ENCODE measurements around the gene POLR1C.
"Not testable (repeated sequence)": the region's sequence is repeated elsewhere in the genome, so short reads cannot be mapped to it uniquely, and the experiment has no call there.

Gene POLR1C

GRCh38 chr6:43511824-43512415 is 5.0 kb upstream of the POLR1C start:
- DNase-seq, result no peak

- no peak for DNase-seq
Measured at GRCh38 chr6:43515808-43516207, 1.1 kb upstream of the POLR1C start.

- no peak for DNase-seq
Measured at GRCh38 chr6:43516367-43516696, 557 bp upstream of the POLR1C start.

GRCh38 chr6:43517505-43518357 is 842 bp downstream of the POLR1C start:
- DNase-seq, result no peak

GRCh38 chr6:43520097-43520496 is 3.2 kb downstream of the POLR1C start:
- DNase-seq, result no peak

DNA sequence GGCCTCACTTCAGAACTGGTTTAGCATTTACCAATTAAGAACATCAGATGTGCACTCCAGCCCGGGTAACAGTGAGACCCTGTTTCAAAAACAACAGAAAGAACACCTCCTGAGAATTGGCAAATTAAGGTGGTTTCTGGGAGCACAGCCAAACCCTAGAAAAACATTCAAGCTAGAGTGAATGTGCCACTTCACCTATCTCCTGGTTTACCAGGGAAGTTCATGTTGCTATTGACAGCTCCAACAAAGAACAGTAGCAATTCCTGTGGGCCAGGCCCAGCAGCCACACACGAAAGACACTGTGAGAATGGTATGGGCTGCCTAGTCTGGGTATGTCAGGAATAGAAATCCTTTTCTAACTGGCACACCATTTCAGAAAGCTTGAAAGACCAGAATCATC is 4.9 kb downstream of the POLR1C start:
- DNase-seq, result no peak

DNA sequence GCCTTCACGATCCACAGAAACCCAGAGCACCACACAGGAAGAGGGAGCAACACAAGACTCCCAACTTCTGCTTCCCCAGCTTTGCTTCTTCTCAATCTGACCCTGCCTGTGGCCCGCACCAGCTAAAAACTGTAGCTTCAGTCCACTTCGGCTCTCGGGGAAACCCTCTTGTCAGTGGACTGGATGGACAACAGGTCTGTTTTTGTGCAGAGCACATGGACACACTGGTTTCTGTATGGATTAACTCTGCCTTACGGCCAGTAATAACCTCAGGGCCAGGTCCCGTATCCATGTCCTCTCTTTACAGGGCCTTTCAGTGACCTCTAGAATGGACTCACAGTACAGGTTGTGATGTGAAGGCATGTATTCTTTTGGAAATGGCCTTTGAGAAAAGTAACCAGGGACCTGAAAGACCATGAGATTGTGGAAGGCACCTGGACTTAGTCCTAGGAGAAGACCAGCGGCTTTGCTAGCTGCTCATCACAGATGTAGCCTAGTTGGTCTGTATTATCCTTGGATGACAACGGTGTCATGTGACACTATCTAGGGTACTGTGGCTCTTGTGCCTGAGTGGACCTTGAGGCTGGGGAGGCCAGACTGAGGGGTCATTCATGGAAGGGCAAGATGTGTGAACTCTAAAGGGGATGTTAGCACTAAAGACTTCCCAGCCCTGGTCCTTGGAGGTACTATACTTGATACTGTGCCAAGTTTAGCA is 5.8 kb downstream of the POLR1C start:
- DNase-seq, result no peak

- DNase-seq, result no peak
Measured at GRCh38 chr6:43523284-43523683, 6.4 kb downstream of the POLR1C start.

GRCh38 chr6:43524483-43524961 is 7.6 kb downstream of the POLR1C start:
- no peak for DNase-seq

GRCh38 chr6:43532201-43532600 is 15.3 kb downstream of the POLR1C start:
- DNase-seq, result no peak

- not testable (repeated sequence) for DNase-seq
Measured at GRCh38 chr6:43538986-43539385, 22.1 kb downstream of the POLR1C start.

GRCh38 chr6:43539409-43539808 is 22.5 kb downstream of the POLR1C start:
- not testable (repeated sequence) for DNase-seq

DNA sequence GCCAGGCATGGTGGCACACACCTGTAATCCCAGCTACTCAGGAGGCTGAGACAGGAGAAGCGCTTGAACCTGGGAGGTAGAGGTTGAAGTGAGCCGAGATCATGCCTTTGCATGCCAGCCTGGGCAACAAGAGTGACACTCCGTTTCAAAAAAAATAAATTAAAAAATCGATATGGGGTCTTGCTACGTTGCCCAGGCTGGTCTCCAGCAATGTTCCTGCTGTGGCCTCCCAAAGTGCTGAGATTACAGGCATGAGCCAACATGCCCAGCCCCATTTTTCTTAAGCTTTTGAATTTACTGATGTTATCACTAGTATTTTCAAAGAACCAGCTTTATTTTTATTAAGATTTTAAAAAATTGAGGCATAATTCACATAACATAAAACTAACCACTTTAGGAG is 23.6 kb downstream of the POLR1C start:
- DNase-seq, result no peak

- DNase-seq, result no peak
Measured at GRCh38 chr6:43541774-43542471, 25.0 kb downstream of the POLR1C start.

GRCh38 chr6:43544461-43544860 is 27.6 kb downstream of the POLR1C start:
- DNase-seq, result no peak

DNA sequence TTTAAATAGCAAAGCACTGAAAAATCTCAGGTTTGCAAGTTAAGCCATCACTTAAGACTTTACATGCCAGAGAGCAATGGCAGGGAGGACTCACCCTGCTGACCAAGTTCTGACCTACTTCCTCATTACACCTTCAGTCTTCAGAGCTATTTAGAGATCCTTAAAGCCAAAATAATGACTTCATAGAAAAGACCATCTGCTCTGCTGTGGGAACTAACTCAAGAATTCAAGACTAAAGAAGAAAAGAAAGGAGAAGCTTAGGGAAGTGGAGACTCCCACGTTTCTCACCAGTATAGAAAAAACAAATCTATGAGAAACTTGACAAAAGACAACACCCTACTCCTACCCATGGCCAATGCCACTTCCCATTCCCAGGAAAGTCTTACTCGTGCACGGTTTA is 30.3 kb downstream of the POLR1C start:
- DNase-seq, result no peak

DNA sequence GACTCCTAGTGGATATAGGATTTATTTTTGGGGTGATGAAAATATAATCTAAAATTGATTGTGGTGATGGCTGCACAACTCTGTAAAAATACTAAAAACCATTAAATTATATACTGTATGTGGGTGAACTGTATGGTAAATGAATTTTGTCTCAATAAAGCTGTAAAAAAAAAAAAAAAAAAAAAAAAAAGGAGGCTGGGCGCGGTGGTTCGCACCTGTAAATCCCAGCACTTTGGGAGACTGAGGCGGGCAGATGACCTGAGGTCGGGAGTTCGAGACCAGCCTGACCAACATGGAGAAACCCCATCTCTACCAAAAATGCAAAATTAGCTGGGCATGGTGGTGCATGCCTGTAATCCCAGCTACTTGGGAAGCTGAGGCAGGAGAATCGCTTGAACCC is 40.7 kb downstream of the POLR1C start:
- DNase-seq, result not testable (repeated sequence)

DNA sequence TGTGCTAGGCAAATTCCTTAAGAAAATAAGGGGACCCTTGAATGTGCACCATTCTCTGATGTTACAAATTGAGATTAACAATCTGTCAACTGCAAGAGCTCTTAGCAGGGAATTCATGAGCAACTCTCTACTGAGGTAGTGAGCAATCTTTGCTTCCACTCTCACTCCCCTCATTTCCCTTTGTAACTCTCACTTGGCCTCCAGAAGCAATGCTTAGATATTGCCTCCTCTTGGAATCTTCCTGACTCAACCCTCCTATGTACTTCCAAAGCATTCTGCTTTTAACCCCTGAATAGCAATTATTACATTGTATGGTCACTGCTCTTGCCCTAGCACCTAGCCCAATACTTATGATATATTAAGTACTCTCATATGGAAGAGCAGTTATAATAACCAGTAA is 42.4 kb downstream of the POLR1C start:
- no peak for DNase-seq

DNA sequence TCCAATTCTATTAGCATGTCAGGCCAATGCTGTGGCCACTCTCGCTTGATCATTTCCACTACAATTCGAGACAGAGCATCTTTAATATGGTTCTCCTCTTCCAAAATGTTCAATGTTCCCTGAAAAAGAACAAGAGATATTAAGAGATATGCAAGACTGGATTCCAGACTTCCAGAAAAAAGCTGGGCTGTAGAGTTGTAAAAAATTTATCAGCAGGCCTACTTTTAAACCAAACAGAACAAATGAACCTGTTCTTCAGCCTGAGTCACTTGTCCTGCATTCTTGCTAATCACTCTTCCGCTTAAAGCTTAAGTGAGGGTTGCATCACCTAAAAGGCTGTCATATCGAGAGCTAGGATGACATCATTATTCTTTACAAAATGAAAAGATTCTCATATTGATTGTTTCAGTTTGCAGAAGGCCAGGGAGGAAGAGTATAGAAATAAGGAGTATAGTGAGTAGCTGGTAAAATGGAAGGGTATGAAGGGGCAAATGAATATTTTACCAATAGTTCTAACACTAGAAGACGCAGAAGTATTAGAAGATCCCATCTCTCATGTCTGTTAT is 54.1 kb downstream of the POLR1C start:
- DNase-seq, result no peak

Measured in NCI-H1417 treated with DMSO at 0.1 percent for 48 hours (cell line).